Forelimb muscle (tissue), 1 donor: Measurements from ENCODE around the gene VWA3B. TPM values are rescaled to one million over a fixed set of nuclear protein-coding genes. Genes with fewer than 3 reads are reported as not detected.
"Not testable (repeated sequence)": the region's sequence is repeated elsewhere in the genome, so short reads cannot be mapped to it uniquely, and the experiment has no call there.

Source experiments
- DNase-seq: peaks from one replicate; pipeline ENCODE4 v3.0.0-alpha.2; 2013; ENCODE audit warnings: low read depth
- polyA plus RNA-seq: library from polyadenylated mRNA; unstranded; fragments of 120-200 nt; gene quantifications from one replicate; pipeline ENCODE4 v1.2.1, GENCODE V29; 2013; ENCODE audit not compliant: insufficient read length

Gene VWA3B
- polyA plus RNA-seq, 1 donor: 1.6 TPM

DNA sequence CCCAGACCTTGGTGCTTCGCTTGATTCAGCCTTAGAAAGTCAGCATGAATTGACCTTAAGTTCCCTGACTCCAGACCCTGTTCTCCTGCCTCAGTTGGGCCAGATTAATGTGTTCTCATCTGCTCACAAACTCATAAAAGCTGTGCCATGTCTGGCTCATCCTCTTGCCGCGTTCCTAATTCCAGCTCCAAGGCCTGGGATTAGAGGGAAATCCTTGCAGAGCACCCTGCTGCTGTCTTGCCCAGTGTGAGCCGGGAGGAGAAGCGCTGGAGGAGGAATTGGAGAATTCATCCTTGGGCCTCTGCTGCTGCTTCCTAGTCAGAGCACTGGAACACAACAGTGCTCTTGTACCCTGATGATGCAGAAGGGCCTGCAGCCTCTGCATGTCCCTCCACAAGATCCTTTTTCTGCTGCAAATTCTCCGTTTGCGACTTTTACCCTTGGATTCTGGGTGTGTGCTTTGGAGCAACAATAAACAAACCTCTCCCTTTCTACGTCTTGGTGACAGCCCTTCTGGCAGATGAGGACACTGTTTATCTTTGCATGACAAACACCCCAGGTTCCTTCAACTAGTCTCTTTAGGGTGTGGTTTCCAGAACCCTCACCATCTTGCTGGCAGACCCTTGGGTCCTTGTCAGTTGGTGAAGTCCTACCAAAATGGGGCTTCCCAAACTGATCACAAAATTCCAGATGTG is 212.4 kb downstream of the VWA3B start:
- DNase-seq: no peak

DNA sequence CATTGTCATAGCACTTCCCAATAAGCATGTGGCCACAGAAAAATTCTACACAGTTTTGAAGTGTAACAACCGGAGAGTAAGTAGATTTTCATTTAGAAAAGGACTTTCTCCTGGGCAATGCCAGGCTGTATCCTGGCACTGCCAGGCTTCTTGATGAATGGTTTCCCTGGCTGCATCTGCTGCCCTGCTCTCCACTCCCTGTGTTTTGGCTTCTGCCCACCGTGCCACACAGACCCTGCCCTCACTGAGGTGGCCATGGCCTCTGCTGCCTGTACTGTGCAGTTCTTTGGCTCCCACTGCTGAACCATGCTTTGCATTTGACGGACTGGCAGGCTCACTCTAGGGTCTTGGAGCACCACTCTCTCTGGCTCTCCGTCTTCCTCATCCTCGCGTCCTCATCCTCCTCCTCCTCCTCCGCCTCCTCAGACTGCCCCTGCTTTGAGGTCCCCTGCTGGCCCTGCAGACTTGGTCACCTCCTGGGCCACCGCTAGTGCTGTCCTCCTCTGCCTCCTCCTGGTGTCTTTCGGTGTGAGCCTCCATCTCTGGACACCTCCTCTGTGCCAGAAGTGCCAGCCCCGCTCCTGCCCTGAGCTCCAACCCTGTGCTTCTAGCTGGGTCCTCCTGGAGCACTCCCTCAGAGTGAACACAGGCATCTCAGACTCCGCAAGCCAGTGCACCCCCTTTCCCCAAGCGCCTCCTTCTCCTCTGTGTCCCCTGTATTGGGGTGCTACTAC is 213.3 kb downstream of the VWA3B start:
- DNase-seq: no peak

DNA sequence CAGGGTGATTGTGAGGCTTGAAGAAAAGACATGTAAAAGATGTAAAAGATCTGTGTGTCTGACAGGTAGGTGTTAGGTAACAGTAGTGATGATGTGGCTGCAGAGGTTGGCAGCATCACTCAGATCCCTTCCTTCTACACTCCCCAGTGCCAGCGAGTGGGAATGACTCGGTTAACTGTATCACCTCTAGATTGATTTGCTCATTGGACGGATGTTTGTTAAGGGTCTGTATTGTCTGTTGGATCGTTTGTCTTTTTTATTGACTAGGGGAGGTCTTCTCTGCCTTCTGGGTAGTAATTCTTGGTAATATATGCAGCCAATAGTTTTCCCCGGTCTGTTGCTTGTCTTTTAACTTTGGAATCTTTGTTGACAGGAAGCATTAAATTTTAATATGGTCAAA is 214.5 kb downstream of the VWA3B start:
- no peak for DNase-seq

DNA sequence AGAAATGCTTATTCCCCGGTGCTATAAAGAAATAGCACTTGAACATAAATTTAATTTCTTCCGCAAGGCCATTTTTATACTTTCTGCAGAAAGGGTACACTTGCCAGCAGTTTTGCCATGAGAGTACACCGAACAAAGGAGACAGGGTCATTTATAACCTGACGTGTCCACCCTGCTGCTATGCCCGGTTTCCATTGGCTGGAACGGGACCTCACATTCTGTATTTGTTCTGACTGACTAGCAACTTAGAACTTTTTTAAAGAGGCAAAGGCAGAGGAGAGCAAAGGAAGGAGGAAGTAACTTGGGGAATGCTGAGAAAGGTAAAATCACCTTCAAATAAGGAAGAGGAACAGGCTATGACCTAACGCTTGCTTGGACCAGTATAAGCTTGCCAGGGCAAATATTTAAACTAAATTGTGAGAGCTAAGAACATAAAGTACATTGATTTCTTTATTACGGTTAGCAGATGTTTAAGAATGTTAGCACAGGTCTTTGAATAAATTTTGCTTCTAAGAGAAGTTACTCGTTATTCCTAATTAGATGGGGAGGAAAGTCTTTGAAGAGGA is 220.2 kb downstream of the VWA3B start:
- DNase-seq: not testable (repeated sequence)

DNA sequence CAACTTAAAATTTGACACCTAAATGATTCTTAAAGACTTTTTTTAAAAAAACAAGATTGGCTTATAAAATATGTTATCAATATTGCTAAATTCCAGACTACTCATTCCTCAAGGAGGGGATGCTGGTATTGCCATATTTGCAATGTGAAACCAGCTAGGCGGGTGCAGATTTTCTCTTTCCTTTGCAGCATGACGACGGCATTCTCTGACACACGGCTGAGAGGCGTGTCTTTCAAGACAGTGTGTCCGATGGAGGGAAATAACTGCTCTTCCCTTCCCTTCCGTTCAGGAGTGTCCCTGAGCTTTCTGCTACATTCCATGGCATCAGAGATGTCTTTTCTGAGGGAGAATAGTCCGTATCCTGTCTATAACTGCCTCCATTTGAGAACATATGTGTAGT is 221.1 kb downstream of the VWA3B start:
- no peak for DNase-seq

DNA sequence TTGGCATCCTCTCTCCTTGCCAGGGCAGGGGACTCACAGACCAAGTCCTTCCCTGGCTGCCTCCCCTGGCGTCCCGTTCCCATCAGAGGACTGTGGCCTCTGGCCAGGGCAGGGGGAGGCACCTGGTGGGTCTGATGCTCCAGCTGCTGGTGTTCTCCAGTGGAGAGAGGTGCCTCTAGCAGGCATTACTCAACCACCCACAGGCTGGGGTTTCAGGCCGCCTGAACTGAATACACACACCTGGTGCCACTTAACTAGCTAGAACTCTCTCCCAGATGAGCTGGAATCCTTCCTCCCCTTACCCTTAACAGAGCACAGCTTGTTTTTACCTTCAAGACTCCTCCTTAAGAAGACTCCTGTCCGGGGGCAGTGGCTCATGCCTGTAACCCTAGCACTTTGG is 221.6 kb downstream of the VWA3B start:
- DNase-seq: no peak

DNA sequence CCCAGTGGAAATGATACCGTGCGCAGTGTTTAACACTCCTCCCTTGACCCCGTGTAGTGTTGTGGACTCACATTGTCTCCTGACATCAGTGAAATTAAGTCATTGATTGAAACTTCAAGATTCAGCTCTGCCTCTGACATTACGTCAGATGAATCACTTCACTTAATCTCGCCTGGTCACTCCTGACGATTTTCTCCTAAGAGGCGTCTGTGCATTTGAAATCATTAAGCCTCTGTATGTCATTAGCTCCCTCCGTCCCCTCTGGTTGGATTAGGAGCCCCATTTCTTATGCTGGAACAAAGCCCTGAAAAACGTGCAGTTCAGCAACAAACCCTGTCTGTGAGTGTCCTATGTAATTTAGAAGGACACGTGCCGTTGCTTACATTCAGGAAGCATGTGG is 222.6 kb downstream of the VWA3B start:
- no peak for DNase-seq

DNA sequence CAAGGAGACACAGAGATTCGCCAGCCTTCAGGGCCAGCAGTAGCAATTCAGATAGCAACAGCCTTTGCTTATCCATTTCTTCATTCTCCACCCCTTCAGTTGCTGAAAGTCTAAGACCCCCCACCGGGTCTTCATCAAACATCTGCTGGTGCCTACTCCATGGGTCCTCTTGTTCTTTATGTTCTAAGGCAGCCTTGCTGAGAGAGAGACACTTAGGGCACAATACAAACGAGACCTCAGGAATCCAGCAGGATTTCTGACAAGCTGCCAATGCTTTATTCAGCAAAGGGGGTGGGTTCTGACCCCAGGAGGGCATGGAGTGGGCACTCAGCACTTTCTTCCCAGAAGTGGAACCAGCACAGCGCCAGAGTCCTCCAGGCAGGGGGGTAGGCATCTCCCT is 223.0 kb downstream of the VWA3B start:
- DNase-seq: no peak

DNA sequence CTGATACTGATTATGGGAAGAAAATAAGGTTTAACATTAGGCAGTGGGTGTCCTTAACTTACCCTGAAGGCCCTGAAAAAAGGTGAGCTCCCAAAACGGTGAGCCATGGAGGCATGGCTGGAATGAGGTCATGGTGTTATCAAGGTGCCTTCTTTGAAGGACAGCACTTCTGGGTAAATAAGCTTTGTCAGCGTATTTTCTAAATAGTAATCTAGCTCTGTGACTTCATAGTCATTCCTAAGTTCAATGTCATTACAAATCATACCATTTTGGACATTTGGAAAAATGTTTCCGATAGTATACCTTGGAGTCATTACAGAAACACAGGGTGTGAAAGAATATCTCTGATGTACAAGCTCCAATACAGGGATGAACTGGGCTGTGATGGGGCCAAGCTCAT is 224.1 kb downstream of the VWA3B start:
- DNase-seq: no peak

DNA sequence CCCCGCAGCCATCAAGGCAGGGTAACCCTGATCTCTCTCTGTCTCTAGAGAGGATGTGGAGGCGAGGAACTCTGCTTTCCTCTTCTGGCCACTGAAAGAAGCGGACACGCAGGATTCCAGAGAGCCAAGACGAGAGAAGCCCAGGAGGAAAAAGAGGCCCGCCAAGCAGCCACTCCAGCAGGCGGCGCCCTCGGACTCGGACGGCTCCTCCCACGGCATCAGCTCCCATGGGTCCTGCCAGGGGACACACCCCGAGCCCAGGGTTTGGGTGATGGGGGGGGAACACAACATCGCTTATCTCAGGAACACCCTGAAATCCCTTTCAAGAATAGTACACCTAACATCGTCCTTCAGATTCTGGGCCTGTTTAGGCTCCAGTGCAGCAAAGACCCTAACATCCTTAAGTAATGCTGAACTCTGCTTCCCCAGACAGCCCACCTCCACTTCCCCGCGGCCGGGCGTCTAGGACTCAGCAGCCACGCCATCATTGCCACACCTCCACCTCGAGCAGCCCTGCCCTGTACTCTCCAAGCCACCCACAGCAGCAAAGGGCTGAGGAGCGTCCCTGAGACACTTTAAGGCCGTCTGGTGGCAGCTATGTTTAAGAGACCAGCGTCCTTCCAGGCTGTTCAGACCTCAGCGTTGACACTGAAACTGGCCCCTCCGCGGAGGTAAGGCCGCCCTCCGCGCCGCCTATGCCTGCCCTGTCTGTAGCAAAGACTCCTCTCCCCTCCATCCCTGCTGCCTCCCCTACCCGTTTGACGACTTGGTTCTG is 225.0 kb downstream of the VWA3B start:
- DNase-seq: no peak

DNA sequence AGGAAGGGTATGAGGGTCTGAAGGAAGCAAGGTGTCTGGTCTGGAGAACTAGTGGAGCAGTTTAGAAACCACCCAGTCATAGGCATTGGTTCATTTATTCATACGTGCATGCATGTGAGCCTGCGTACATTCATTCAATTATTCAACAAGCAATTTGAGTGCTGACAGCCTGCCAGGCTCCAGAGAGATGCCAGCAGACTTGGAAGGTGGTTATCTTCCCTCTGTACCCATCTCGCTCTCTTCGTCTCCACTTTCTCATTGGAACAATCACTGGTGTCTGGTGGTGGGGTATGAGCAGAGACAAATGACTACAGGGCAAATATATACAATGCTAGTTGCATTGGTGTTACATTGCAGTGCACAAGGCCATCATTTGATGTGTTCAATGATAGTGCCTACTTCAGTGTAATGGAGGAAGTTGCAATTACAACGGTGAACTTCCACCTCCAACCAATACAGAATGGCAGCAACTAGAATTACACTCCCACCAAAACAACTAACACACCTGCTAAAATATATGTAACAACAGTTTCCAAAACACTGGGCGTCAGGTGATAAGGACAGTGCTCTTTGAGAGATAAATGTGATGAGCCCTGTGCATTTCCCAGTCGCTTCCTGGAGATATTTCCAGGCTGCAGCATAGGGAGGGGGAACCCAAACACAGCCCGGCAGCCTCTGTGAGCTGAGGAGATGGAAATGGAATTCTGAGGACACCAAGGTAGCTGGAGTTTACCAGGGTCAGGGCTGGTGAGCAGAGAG is 226.7 kb downstream of the VWA3B start:
- no peak for DNase-seq

DNA sequence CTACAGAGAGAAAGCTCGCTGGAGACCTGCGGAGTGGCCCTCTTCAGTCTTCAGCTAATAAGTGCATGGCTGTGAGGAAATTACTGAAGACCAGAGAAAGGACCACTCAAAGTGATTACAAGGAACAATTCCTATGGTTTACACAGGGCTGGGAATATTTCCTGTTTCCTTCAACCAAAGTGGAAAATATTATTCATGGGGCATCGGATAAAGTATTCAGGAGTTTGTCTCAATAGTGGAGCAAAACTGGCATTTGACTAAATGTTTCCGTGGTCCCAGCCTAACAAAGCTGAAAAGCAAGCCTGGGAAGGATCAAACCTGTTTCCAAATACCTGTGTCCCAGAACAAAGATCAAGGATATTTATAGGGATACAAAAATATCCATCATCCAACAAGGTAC is 227.3 kb downstream of the VWA3B start:
- DNase-seq: no peak

DNA sequence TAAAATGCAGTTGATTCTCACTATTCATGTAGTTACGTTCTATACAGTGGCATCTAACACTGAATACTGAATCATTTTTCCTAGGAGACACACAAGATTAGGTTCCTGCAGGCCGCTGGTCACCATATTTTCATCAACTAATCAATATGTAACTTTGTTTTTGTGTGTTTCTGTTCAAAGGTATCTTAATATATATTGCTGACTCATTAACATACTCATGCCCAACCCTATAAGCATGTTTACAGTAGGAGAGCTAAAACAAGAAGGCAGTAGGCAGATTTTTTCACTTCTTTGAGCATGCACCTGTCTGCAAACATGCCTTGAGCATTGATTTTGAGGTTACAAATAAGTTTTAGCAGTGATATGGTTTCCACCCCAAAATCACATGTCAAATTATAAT is 229.0 kb downstream of the VWA3B start:
- no peak for DNase-seq

DNA sequence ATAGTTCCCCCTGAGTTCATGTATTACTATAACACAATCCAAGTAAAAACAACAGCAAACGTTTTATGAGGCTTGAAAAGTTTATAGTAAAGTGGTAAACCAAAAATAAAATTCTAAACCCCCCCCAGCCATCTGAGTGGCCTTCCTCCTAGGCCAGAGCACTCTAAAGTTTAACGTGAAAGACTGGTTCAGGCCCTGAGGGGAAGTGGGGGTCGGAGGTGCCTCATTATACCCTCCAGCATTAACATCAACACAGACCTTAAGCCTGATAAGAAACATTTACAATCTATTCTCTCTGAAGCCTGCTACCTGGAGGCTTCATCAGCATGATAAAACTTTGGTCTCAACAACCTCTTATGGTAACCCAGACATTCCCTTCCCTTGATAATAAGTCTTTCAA is 230.2 kb downstream of the VWA3B start:
- DNase-seq: no peak

DNA sequence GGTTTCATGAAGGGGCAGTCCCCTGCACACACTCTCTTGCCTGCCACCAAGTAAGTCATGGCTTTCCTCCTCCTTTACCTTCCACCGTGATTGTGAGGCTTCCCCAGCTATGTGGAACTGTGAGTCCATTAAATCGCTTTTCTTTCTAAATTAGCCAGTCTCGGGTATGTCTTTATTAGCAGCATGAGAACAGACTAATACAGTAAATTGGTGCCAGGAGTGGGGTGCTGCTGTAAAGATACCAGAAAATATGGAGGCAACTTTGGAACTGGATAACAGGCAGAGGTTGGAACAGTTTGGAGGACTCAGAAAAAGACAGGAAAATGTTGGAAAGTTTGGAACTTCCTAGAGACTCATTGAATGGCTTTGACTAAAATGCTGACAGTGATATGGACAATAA is 233.2 kb downstream of the VWA3B start:
- DNase-seq: not testable (repeated sequence)

DNA sequence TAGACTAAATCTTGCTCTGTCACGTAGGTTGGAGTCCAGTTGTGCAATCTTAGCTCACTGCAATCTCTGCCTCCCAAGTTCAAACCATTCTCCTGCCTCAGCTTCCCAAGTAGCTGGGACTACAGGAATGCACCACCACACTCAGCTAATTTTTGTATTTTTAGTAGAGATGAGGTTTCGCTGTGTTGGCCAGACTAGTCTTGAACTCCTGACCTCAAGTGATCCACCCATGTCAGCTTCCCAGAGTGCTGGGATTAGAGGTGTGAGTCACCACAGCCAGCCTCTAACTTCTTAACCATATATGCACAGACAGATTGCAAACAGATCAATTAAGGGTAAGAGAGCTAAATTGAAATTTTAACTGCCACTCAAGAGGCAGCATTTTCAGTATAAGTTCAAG is 237.2 kb downstream of the VWA3B start:
- DNase-seq: no peak

DNA sequence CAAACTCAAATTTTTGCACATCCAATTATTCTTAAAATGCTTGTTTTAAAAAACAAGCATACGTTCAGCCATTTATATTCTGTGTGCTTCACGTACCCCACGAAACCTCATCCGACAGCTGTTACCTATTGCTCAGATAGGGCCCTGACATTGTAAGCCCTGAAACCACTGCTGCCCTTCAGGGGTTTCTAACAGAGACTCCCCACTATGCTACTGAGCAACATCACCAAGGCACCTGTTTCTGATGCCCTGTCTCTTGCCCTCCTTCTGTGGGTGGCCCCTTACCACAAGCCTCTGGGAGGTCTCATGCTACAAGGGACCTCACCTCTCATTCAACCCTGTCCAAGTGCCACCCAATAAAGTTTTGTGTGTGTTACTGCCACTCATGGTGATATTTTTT is 240.8 kb downstream of the VWA3B start:
- no peak for DNase-seq

DNA sequence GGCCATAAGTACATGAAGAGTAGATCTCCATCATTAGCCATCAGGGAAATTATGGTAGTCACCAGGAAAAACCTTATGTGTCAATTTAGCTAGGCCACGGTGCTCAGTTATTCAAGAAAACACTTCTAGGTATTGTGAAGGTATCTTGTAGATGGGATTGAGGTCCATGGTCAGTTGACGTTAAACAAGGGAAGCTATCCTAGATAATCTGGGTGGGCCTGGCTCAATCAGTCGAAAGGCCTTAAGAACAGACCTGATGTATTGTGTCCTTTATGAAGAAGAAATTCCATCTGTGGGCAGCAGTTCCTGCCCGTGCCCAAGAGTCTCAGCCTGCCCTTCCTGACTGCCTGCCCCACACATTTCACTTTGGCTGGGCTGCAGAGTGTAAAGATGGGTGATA is 242.6 kb downstream of the VWA3B start:
- DNase-seq: no peak

DNA sequence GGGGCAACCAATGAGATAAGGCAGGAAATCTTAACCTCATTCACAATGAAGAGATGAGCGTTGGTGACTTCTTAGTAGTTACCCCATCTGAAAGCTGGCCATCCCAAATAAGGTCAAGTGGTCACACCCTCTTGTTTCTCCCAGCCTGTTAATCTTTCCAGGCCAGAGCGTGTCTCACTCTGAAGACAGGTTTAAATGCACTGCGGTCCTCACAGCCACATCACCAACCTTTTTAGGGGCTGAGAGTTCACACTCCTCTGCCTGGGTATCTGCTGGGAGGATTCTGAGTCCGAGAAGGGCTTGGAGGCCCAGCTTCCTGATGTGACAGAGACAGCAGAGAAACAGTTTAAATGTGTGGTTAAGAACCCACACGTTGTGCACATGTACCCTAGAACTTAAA is 246.0 kb downstream of the VWA3B start:
- no peak for DNase-seq

DNA sequence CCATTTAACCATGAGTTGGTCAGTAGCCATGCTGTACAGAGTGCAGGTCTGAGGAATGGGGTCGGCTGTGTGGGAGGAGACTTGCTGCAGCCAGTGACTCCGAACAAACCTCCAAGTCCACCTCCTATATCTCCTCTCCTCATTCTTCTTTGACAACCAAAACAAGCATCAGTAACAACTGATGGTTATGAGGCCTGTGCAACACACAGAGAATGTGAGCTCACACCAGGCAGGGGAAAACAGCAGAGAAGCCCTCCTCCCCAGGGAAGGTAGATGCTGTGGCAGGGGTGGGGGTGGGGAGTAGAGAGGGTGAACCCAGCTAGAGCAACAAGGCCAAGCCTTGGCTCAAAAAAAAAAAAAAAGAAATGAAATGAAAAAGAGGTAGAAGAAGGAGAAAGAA is 247.0 kb downstream of the VWA3B start:
- DNase-seq: no peak

DNA sequence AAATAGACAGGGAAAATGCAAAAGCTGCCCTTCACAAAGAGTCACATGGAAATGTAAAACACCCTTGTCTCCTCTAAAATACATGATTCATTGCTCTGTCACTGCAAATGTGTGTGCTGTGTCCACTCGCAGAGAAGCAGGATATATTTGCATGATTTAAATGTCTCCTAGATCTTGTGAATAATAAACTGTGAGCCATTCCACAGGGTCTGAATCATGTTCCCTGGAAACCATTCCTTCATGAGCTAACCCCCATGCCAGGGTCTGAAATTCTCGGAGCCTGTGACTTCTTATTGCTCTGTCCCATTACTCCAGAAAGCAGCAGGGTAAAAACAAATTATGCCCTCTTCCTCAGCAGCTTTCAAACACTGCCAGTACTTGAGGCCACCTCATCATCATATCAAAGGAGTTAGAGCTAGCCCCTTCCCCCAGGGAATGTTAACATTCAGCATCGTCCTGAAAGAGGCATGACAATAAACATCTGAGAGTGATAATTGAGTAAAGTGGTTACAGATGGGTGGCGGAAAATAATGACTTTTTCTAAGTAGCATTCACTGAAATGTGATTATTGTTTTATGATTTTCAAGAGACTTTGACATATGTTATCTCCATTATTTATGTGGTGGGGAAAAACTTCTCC is 247.6 kb downstream of the VWA3B start:
- no peak for DNase-seq
